ENCODE data around the gene RRP15. TPM values are rescaled to one million over a fixed set of nuclear protein-coding genes. Genes with fewer than 3 reads are reported as not detected.
A peak's percentile ranks its signal among the peaks of the same experiment; 100 is the strongest.

Gene RRP15
- total and polyA plus RNA-seq, 9 of the 15 experiments (the other 6 are each of a cell fraction or from before 2014, with no cell fraction given) = 9.5 to 58.1 (median 29.3) TPM

DNA sequence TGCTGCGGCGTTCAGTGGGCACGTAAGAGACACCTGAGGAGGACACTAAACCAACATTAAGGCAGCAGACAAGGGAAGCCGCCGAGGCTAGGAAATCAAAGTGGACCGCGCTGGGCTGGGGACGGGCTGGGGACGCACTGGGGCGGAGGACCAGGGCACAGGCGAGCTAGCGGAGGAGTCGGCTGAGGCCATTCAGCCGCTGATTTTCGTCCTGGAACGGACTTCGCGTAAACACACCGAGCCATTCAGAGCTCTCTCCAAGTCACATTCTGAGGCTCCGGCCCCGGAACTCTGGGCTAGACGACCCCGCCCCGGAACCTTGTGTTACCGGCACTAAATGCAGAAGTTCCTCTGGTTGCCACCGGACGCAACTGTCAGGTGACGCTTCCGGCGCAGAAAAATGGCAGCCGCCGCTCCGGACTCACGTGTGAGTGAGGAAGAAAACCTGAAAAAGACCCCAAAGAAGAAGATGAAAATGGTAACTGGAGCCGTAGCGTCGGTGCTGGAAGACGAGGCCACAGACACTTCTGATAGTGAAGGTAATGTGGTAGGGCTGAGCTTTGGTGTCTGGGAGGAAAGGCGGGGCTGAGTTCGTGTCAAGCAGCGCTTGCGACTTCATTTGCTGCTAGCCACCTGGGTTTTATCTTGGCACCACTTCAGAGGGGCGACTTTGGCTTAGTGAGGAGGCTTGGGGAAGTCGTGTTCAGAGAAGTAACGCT is at the start of gene RRP15 (continued):
- TF ChIP-seq ZNF184 (CRISPR knock-in tag; IDR thresholded peaks at IDR 0.05) (no peak), NCOA6 (IDR thresholded peaks at IDR 0.05) (no peak), XRCC5 (IDR thresholded peaks at IDR 0.05; ENCODE audit: low read depth, low read length) (peak; percentile 98), POLR2G (IDR thresholded peaks at IDR 0.05; ENCODE audit: low read depth, low read length) (peak; percentile 85), PTRF (tag; IDR thresholded peaks at IDR 0.05) (no peak), CSDE1 (IDR thresholded peaks at IDR 0.05) (peak in 1 of 2 experiments; percentile 75; a peak in 2 of 4 replicates), TCF7 (IDR thresholded peaks at IDR 0.05; ENCODE audit: borderline replicate concordance) (peak; percentile 65; the same call in 1 of the 2 replicates), TEAD1 (CRISPR knock-in tag; IDR thresholded peaks at IDR 0.05) (peak; percentile 62 to 91; a peak in 2 of 4 replicates), CREM (IDR thresholded peaks at IDR 0.05; ENCODE audit: low read depth) (peak; percentile 90), POU5F1 (IDR thresholded peaks at IDR 0.05; ENCODE audit: borderline replicate concordance, low read depth, low read length, partially characterized antibody) (no peak), RCOR1 (IDR thresholded peaks at IDR 0.05; ENCODE audit: borderline replicate concordance in 1 of 2, low read depth in 2 of 2, low read length in 2 of 2) (peak in 1 of 2 experiments; percentile 20; a peak in 1 of 4 replicates), MAZ (CRISPR knock-in tag; conservative IDR thresholded peaks at IDR 0.05 in 1 of 2, IDR thresholded peaks at IDR 0.05 in 1 of 2) (peak; percentile 71 to 76), JUN (IDR thresholded peaks at IDR 0.05; ENCODE audit: borderline replicate concordance, low read depth, low read length) (peak; percentile 38; the same call in 1 of the 2 replicates), JUN (CRISPR knock-in tag; IDR thresholded peaks at IDR 0.05; ENCODE audit: borderline replicate concordance) (no peak), ZNF253 (CRISPR knock-in tag; conservative IDR thresholded peaks at IDR 0.05) (0 out of 2 replicates have a peak, but pooled peaks have one; percentile 37), NBN (IDR thresholded peaks at IDR 0.05; ENCODE audit: low read depth) (peak; percentile 85)
- TF ChIP-seq, protein P1, sequence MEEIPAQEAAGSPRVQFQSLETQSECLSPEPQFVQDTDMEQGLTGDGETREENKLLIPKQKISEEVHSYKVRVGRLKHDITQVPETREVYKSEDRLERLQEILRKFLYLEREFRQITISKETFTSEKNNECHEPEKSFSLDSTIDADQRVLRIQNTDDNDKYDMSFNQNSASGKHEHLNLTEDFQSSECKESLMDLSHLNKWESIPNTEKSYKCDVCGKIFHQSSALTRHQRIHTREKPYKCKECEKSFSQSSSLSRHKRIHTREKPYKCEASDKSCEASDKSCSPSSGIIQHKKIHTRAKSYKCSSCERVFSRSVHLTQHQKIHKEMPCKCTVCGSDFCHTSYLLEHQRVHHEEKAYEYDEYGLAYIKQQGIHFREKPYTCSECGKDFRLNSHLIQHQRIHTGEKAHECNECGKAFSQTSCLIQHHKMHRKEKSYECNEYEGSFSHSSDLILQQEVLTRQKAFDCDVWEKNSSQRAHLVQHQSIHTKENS (CRISPR knock-in tag; IDR thresholded peaks at IDR 0.05) = no peak
- TF ChIP-seq, protein P2, sequence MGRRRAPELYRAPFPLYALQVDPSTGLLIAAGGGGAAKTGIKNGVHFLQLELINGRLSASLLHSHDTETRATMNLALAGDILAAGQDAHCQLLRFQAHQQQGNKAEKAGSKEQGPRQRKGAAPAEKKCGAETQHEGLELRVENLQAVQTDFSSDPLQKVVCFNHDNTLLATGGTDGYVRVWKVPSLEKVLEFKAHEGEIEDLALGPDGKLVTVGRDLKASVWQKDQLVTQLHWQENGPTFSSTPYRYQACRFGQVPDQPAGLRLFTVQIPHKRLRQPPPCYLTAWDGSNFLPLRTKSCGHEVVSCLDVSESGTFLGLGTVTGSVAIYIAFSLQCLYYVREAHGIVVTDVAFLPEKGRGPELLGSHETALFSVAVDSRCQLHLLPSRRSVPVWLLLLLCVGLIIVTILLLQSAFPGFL (CRISPR knock-in tag; IDR thresholded peaks at IDR 0.05) = no peak
- TF ChIP-seq, protein P3, sequence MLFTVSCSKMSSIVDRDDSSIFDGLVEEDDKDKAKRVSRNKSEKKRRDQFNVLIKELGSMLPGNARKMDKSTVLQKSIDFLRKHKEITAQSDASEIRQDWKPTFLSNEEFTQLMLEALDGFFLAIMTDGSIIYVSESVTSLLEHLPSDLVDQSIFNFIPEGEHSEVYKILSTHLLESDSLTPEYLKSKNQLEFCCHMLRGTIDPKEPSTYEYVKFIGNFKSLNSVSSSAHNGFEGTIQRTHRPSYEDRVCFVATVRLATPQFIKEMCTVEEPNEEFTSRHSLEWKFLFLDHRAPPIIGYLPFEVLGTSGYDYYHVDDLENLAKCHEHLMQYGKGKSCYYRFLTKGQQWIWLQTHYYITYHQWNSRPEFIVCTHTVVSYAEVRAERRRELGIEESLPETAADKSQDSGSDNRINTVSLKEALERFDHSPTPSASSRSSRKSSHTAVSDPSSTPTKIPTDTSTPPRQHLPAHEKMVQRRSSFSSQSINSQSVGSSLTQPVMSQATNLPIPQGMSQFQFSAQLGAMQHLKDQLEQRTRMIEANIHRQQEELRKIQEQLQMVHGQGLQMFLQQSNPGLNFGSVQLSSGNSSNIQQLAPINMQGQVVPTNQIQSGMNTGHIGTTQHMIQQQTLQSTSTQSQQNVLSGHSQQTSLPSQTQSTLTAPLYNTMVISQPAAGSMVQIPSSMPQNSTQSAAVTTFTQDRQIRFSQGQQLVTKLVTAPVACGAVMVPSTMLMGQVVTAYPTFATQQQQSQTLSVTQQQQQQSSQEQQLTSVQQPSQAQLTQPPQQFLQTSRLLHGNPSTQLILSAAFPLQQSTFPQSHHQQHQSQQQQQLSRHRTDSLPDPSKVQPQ (CRISPR knock-in tag; IDR thresholded peaks at IDR 0.05; ENCODE audit: borderline replicate concordance) = peak; percentile 59; the same call in 1 of the 2 replicates
- TF ChIP-seq, protein P4, sequence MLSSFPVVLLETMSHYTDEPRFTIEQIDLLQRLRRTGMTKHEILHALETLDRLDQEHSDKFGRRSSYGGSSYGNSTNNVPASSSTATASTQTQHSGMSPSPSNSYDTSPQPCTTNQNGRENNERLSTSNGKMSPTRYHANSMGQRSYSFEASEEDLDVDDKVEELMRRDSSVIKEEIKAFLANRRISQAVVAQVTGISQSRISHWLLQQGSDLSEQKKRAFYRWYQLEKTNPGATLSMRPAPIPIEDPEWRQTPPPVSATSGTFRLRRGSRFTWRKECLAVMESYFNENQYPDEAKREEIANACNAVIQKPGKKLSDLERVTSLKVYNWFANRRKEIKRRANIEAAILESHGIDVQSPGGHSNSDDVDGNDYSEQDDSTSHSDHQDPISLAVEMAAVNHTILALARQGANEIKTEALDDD (IDR thresholded peaks at IDR 0.05) = no peak

All from K562 (cell line).